ENCODE data around the gene CDKL4. TPM values are rescaled to one million over a fixed set of nuclear protein-coding genes. Genes with fewer than 3 reads are reported as not detected.

The CDKL4 gene
- total RNA-seq, 3 donors from 2014 or later: 0.33 to 2.6 TPM; not detected in 1

DNA sequence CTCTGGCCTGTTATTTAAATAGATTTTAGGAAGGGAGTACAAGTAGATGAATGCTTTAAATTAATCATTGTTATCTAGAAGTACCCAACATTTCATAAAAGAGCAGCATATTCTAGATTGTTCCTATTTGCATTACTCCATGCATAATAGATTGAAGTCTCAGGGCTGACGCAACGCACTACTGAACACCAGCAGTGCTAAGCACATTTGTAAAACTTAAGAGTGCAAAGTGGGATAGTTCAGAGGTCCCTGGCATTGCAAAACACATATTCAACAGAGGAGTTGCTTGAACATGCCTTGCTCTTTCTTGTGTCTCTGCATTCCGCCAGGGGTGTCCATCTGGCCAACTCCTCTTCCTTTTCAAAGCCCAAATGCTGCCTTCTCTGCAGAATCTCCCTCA lies 22.3 kb downstream of the CDKL4 start:
- H3K27ac ChIP-seq: no peak overlapping the region
- H3K4me1 ChIP-seq: no peaks in the 10 kb centered on the region
- TF ChIP-seq POLR2A (IDR thresholded peaks at IDR 0.05) (no peak), POLR2AphosphoS5 (IDR thresholded peaks at IDR 0.05) (no peak)
- TF ChIP-seq, protein P1, sequence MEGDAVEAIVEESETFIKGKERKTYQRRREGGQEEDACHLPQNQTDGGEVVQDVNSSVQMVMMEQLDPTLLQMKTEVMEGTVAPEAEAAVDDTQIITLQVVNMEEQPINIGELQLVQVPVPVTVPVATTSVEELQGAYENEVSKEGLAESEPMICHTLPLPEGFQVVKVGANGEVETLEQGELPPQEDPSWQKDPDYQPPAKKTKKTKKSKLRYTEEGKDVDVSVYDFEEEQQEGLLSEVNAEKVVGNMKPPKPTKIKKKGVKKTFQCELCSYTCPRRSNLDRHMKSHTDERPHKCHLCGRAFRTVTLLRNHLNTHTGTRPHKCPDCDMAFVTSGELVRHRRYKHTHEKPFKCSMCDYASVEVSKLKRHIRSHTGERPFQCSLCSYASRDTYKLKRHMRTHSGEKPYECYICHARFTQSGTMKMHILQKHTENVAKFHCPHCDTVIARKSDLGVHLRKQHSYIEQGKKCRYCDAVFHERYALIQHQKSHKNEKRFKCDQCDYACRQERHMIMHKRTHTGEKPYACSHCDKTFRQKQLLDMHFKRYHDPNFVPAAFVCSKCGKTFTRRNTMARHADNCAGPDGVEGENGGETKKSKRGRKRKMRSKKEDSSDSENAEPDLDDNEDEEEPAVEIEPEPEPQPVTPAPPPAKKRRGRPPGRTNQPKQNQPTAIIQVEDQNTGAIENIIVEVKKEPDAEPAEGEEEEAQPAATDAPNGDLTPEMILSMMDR (IDR thresholded peaks at IDR 0.05): no peak
- no peak for DNase-seq (ENCODE audit: low spot score in 2 of 2)
- no peaks in the 10 kb centered on the region for H3K9me3 ChIP-seq
- no peaks in the 10 kb centered on the region for H3K36me3 ChIP-seq
- no peaks in the 10 kb centered on the region for H3K27me3 ChIP-seq
- H3K4me3 ChIP-seq: no peak overlapping the region
- intact Hi-C loops (cut with DNase I; ENCODE audit: low total_unique reads): no loop called here

DNA sequence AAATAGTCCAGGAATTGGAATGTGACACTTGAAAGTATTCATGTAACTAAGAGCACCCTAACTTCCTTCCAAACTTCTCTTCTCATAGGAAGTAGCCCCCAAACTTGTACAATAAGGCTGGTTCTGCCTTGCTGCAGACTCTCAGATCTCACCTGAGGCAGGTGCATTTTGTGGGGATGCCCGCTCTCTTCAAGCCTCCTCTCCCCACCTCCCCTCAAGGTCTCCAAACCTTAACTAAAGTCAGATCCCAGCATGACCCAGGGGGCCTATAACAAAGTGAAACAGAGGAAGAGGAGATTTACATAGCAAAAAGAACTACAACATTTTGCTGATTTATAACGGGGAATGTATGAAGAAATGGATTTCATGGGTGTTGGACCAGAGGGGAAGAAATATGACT lies 23.6 kb downstream of the CDKL4 start:
- TF ChIP-seq POLR2AphosphoS5 (IDR thresholded peaks at IDR 0.05) (no peak), POLR2A (IDR thresholded peaks at IDR 0.05) (no peak)
- TF ChIP-seq, protein P1 (IDR thresholded peaks at IDR 0.05): no peak
- intact Hi-C loops (cut with DNase I; ENCODE audit: low total_unique reads): no loop called here
- Histone ChIP-seq H3K27ac (no peak overlapping the region), H3K4me1 (no peaks in the 10 kb centered on the region), H3K9me3 (no peaks in the 10 kb centered on the region), H3K27me3 (no peaks in the 10 kb centered on the region), H3K36me3 (no peaks in the 10 kb centered on the region), H3K4me3 (no peak overlapping the region)
- DNase-seq (ENCODE audit: low spot score in 2 of 2): no peak

DNA sequence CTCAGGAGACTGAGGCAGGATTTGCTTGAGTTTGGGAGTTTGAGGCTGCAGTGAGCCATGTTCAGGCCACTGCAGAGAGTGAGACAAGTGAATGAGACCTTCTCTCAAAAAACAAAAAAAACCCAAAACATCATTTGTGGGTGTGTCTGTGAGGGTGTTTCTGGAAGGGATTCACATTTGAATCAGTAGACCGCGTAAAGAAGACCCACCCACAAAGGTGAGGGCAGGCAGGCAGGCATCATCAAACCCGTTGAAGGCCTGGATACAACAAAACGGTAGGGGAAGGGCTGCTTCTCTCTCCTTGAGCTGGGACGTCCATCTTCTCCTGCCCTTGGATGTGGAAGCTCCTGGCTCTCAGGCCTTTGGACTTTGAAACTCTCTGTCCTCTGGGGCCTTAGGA lies 25.4 kb downstream of the CDKL4 start:
- no peaks in the 10 kb centered on the region for H3K9me3 ChIP-seq
- intact Hi-C loops (cut with DNase I; ENCODE audit: low total_unique reads): no loop called here
- no peak for TF ChIP-seq POLR2AphosphoS5 (IDR thresholded peaks at IDR 0.05)
- no peak for TF ChIP-seq POLR2A (IDR thresholded peaks at IDR 0.05)
- TF ChIP-seq, protein P1 (IDR thresholded peaks at IDR 0.05): no peak
- DNase-seq (ENCODE audit: low spot score in 2 of 2): no peak
- no peaks in the 10 kb centered on the region for H3K4me1 ChIP-seq
- H3K4me3 ChIP-seq: no peak overlapping the region
- no peak overlapping the region for H3K27ac ChIP-seq
- no peaks in the 10 kb centered on the region for H3K36me3 ChIP-seq
- no peaks in the 10 kb centered on the region for H3K27me3 ChIP-seq

DNA sequence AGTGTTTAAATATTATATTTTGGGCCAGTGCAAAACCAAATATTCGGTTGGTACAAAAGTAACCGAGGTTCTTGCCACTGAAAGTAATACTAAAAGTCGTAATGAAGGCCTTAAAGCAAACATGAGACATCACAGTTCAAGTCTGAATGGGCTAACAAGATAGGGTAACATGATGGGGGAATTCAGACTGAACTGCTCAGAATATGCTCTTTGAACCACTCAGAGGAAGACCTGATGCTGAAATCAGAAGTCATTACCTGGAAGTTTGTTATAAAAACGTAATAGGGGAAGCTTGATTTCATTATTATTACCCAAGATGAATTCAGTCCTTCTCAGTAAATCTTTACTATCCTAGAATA lies 26.6 kb downstream of the CDKL4 start:
- no peak overlapping the region for H3K27ac ChIP-seq

DNA sequence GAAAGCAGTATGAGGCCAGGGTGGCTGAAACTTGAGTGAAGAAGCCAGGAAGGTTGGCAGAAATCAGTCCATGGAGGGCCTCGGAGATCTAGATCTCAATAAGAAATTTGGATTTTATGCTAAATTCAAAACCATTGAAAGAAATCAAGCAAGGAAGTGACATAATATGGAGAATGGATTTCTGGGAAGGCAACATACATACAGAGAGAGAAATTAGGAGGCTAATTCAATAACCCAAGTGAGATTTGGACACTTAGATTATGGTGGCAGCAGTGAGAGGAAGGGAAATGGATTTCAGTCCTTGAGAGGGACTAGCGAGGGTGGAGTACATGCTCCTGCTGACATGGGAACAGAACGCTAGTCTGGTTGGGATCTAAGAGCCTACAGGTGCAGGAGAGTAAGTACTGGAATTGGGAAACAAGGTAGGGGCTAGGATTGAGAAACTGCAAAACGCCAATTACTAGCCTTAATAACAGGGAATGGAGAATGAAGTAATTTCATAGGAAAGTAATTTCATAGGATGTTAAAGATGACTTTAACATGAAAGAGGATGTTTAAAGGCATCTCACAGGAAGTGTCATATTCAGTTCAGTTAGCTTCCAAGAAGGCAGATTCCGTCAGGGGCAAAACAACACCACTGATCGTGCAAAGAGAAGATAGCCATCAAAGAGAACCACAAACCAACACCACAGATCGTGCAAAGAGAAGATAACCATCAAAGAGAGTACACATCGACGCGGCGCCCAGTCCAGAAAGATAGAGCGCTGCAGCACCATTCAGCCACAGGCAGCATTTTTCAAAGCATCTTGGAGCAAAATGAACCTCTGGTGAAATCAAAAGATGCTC lies 27.2 kb downstream of the CDKL4 start:
- Histone ChIP-seq H3K27me3 (no peaks in the 10 kb centered on the region), H3K4me3 (no peak overlapping the region), H3K27ac (no peak overlapping the region), H3K36me3 (no peaks in the 10 kb centered on the region), H3K4me1 (no peaks in the 10 kb centered on the region), H3K9me3 (no peaks in the 10 kb centered on the region)
- DNase-seq (ENCODE audit: low spot score in 2 of 2): no peak
- intact Hi-C loops (cut with DNase I; ENCODE audit: low total_unique reads): no loop called here
- TF ChIP-seq POLR2A (IDR thresholded peaks at IDR 0.05) (no peak), POLR2AphosphoS5 (IDR thresholded peaks at IDR 0.05) (no peak)
- TF ChIP-seq, protein P1 (IDR thresholded peaks at IDR 0.05): no peak

More for the DNA sequence above, 26.6 kb downstream of the CDKL4 start:
- H3K27me3 ChIP-seq: no peaks in the 10 kb centered on the region
- no peaks in the 10 kb centered on the region for H3K36me3 ChIP-seq
- intact Hi-C loops (cut with DNase I; ENCODE audit: low total_unique reads): no loop called here
- H3K4me3 ChIP-seq: no peak overlapping the region
- TF ChIP-seq POLR2AphosphoS5 (IDR thresholded peaks at IDR 0.05): no peak
- TF ChIP-seq, protein P1 (IDR thresholded peaks at IDR 0.05): no peak
- TF ChIP-seq POLR2A (IDR thresholded peaks at IDR 0.05): no peak
- H3K9me3 ChIP-seq: no peaks in the 10 kb centered on the region
- no peak for DNase-seq (ENCODE audit: low spot score in 2 of 2)
- H3K4me1 ChIP-seq: no peaks in the 10 kb centered on the region
